ENCODE data around the gene SLC16A5. TPM values are rescaled to one million over a fixed set of nuclear protein-coding genes. Genes with fewer than 3 reads are reported as not detected.

SLC16A5 gene
- total RNA-seq, 1 experiment from 2014 or later, result 32.4 TPM

GRCh38 chr17:75153780-75154194 is 66.0 kb downstream of the SLC16A5 start (continued):
- TF ChIP-seq AFF4 (CRISPR knock-in tag; IDR thresholded peaks at IDR 0.05; ENCODE audit: borderline replicate concordance), result no peak
- TF ChIP-seq FOXP1 (CRISPR knock-in tag; IDR thresholded peaks at IDR 0.05; ENCODE audit: borderline replicate concordance), result no peak
- no peak for TF ChIP-seq IRF2 (CRISPR knock-in tag; IDR thresholded peaks at IDR 0.05; ENCODE audit: borderline replicate concordance, low read depth)
- no peak for TF ChIP-seq KAT7 (CRISPR knock-in tag; IDR thresholded peaks at IDR 0.05; ENCODE audit: borderline replicate concordance)
- no peak for TF ChIP-seq ESRRA (CRISPR knock-in tag; IDR thresholded peaks at IDR 0.05; ENCODE audit: borderline replicate concordance)
- 0 out of 2 replicates have a peak, but pooled peaks have one; percentile 45 for TF ChIP-seq NFE2L1 (CRISPR knock-in tag; IDR thresholded peaks at IDR 0.05)
- TF ChIP-seq ARID4B (CRISPR knock-in tag; IDR thresholded peaks at IDR 0.05; ENCODE audit: borderline replicate concordance), result no peak
- no peak for TF ChIP-seq ZNF138 (CRISPR knock-in tag; conservative IDR thresholded peaks at IDR 0.05)
- TF ChIP-seq ZNF671 (CRISPR knock-in tag; IDR thresholded peaks at IDR 0.05), result no peak
- TF ChIP-seq RELA (CRISPR knock-in tag; IDR thresholded peaks at IDR 0.05; ENCODE audit: borderline replicate concordance), result no peak
- TF ChIP-seq SOX15 (CRISPR knock-in tag; IDR thresholded peaks at IDR 0.05), result no peak
- TF ChIP-seq ZNF232 (CRISPR knock-in tag; IDR thresholded peaks at IDR 0.05), result no peak
- TF ChIP-seq E2F1 (CRISPR knock-in tag; IDR thresholded peaks at IDR 0.05), result 0 out of 2 replicates have a peak, but pooled peaks have one; percentile 36
- TF ChIP-seq ATF1 (CRISPR knock-in tag; IDR thresholded peaks at IDR 0.05), result peak; percentile 82; the same call in 1 of the 2 replicates
- no peak for TF ChIP-seq GABPB1 (CRISPR knock-in tag; IDR thresholded peaks at IDR 0.05)
- no peak for TF ChIP-seq ATF3 (CRISPR knock-in tag; conservative IDR thresholded peaks at IDR 0.05)
- TF ChIP-seq ZNF532 (CRISPR knock-in tag; IDR thresholded peaks at IDR 0.05; ENCODE audit: borderline replicate concordance), result no peak
- TF ChIP-seq ZBTB43 (CRISPR knock-in tag; IDR thresholded peaks at IDR 0.05), result no peak
- no peak for TF ChIP-seq AR (CRISPR knock-in tag; IDR thresholded peaks at IDR 0.05)
